HG03575 (cell line): Measurements from ENCODE around the gene PURA.

Experiments used
- ATAC-seq: cut with Tn5 transposase; IDR thresholded peaks from one replicate; pipeline ENCODE4 v1.9.1; 2021; ENCODE audit not compliant: unreplicated experiment, insufficient number of reproducible peaks, low FRiP score; ENCODE audit errors: extremely low read depth

PURA gene

DNA sequence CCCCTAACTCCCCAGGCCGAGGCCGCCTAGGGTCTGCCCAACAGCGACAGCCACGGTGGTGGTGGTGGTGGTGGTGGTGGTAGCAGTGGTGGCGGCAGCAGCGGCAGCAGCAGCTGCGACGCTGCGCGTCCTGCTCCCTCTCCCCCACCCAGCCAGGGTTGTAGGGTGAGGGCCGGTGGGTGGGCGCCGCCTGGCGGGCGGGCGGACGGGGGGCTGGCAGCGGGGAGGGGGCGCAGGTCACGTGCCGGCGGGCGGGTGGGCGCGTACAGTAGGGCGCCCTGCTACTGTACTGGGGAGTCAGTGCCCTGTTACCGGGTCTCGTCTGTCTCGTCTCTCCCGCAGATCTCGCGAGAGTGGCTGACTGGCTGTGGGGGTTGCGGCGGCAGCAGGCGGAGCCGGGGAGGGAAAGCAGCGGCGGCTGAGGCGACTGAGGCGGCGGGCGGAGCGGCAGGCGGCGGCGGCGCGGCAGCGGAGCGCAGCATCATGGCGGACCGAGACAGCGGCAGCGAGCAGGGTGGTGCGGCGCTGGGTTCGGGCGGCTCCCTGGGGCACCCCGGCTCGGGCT, at the start of gene PURA:
Gene PURA (plus strand): TSS at position 411 of the 565 bp plus-strand sequence. CDS start 73 bp downstream, at position 484.
- peak; percentile 57 for ATAC-seq

DNA sequence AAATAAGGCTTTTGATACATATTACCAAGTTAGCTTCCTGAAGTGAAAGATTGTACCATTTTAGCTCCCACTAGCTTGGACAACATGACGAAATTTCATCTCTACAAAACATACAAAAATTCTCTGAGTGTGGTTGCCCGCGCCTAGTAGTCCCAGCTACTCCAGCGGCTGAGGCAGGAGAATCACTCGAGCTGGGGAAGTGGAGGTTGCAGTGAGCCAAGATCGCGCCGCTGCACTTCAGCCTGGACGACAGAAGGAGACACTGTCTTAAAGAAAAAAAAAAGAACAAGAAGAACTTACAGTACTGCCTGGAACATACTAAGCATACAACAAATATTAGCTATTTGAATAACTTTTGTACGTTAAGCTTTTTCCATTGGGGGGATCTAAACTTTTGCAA, 41.1 kb upstream of the PURA start:
- no peak for ATAC-seq

DNA sequence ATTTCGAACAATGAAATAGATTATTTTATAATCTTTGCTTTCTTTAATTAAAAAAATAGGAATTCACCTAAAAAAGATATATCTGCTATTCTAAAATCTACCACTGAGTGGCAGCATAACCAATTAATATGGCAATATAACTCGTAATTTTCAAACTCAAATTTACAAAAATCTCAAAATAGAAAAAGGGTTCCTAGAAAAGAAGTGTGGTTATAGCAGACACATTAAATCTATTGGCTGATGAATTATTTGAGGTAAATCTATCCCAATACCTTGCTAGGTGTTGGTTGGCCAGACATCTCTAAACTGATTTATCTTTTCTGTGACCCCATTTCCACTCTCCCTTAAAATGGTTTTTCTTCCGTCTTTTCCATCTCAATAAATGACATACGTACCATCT, 40.6 kb upstream of the PURA start:
- no peak for ATAC-seq

DNA sequence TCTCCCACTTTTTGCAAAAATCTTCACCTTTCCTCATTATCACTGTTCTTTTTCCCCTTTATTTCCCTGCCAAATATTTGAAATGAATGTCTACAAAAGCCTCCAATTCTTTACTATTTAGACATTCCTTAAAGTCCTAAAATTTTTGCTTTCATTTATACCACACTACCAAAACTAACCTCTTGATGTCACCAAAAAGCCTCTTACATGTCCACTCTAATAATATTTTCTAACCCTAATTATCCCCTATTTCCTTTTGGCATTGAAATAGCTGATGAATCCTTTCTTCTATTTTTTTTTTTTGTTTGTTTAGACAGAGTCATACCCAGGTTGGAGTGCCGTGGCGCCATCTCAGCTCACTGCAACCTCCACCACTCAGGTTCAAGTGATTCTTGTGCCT, 38.5 kb upstream of the PURA start:
- ATAC-seq = no peak

DNA sequence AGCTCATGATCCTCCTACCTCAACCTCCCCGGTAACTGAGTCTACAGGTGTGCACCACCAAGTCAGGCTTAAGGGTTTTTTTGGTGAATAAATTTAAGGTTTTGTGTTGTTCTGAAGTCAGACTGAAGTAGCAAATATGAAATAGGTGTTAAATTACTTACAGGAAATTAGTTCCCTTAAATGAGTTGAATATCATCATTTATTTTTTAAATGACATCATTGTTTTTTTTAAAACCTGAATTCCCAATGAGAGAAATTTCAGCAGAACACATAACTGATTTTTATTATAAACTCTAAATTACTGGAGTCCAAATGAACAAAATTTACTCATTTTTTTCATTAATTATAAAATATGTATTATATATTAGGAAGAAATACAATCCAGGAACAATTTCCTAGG, 37.8 kb upstream of the PURA start:
- no peak for ATAC-seq

DNA sequence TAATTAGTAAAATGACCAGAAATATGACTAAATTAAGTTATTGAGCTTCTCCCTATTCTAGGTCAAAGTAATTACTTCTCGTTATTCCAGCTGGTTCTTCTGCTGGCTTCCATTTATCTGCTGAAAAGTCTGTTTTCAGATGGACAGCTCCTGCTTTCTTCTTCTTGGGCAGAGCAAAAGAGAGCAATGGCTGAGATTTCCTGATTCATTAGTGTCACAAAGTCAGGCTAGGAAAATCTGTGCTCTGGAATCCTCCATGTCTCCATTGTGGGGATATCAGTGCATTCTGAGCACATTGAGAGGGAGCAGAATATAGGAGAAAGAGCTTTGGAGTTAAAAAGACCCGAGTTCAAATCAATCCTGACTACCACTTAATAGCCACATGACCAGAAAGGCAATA, 37.1 kb upstream of the PURA start:
- no peak for ATAC-seq

DNA sequence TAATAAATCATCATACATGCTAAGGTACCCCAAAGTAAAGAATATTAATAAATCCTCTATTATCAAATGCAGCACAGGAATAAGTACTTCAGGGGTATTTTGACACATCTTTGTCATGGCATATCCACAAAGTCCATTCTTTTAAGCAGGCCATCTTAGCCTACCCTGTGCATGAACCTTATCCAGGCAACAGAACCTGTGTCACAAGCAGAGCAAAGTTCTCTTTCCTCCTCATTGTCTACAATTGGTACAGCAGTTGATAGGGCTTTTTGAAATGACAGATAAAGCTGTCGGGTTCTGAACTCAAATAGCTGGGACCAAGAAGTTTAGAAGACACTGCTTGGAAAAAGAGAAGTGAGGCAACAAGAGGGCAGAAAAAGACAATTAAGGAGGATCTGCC, 30.8 kb upstream of the PURA start:
- no peak for ATAC-seq

DNA sequence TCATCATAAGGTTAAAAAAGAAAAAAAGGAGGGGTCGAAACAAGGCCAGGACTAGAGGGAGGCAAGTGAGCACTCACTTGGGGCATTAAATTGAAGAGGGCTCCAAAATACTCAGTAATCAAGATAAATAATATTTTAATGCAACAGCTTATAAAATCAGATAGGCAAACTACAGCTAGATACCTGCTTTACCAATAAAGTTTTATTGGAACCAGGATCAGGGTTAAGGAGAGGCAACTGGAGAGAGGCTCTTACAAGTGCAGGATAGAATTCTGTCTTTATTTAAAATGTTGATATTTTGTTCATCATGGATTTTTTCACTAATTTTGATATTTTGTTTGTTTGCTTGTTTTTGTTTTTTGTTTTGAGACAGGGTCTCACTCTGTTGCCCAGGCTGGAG, 30.3 kb upstream of the PURA start:
- ATAC-seq = no peak

DNA sequence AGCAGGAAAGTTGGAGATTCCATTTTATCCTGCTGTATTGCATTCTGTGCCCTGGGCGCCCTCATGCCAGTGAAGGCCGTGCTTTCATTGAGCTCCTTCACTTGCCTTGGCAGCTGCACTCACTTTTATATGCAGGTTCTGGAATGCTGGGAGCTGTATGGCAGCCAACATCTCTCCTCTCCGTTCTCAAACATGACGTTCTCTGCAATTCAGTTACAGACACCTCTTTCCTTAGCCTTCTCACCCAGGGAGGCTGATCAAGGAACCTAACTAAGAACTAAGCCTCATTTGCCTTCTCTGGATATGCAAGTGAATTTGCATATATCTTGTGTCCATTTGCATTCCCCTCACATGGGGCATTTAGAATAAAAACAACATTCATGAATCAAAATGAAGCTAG, 29.4 kb upstream of the PURA start:
- ATAC-seq = no peak

DNA sequence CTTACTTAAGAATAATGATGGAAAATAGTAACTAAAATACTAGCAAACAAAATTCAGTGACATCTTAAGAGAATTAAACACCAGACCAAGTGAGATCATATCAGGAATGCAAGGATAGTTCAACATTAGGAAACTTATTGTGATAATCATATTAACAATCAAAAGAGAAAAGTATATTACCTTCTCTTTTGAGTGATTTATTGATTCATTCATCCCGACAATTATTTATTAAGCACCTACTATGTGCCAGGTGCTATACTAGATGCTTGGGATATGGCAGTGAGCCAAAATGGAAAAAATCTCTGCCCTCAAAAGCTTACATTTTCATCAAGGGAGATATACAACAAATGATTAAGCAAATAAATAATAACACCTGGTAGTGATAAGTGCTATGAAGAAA, 23.7 kb upstream of the PURA start:
- no peak for ATAC-seq

DNA sequence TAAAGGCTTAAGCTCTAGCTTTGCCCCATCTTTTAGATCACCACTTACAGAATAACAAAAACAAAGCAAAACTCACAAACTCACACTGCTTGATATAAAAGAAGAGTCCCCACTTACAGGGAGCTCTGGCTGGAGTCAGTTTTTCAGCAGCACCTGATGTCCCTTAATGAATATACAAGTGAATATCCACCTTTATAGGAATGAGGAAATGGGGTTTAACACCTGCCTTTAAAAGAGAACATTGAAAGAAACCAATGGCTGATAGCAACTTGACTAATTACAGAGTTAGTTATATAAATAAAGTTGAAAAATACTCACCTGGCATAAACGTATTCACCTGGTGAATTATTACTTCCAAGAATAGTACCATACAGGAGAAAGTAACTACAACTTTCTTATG, 20.7 kb upstream of the PURA start:
- ATAC-seq = no peak

DNA sequence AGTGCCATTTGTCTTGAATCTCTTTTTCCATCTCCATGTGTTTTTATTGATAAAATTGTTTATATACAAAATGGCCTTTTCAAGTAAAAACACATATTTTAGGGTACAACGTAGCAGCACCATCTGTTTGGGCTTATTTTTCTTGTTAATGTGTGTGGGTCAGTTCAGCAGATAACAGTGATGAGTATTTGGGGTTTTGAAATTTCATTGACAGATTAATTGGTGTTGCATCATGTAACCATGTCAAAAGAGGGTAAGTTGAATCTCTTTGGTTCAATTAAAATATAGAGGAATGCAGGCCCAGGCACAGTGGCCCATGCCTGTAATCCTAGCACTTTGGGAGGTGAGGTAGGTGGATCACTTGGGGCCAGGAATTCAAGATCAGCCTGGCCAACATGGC, 20.0 kb upstream of the PURA start:
- ATAC-seq = no peak

DNA sequence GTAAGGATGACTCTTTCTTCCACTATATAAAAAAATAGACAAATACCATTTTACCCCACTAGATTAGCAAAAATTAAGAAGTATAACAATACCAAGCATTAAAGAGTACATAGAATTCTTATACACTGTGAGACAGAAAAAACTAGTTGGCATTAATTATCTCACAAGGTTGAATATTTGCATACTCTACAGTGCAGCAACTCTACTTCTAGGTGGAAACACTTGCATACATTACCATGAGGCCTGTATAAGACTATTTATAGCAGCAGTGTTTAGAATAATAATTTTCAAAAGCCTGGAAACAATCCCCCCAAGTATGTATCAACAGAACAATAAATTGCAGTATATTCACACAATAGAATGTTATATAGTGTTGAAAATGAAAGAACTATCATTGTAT, 19.0 kb upstream of the PURA start:
- no peak for ATAC-seq

DNA sequence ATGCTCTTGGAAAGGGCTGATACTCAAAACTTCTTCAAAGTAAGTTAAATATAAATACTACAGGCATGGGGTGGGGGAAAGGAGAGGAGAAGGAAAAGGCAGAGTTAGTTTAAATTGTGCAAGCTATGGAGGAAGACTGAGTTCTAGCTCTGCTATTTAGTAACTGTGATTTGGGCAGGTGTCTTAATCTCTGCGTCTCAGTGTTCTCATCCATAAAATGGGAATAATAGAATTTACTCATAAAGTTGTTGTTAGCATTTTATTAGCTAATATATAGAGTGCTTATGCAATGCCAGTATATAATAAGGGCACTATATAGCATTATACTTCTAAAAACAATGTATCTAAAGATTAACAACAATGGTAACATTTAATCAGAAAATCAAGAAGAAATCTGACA, 12.7 kb upstream of the PURA start:
- ATAC-seq = no peak

DNA sequence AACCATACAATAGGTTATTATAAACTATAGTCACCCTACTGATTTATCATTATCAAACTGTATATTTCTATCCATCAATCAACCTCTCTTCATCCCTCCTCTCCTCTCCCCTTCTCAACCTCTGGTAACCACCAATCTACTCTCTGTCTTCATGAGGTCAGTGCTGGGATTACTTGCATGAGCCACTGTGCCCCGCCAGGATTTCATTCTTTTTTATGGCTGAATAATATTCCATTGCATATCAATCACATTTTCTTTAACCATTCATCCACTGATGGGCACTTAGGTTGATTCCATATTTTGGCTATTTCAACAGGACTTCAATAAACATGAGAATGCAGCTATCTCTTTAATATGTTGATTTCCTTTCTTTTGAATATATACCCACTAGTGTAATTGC, 10.8 kb upstream of the PURA start:
- no peak for ATAC-seq

DNA sequence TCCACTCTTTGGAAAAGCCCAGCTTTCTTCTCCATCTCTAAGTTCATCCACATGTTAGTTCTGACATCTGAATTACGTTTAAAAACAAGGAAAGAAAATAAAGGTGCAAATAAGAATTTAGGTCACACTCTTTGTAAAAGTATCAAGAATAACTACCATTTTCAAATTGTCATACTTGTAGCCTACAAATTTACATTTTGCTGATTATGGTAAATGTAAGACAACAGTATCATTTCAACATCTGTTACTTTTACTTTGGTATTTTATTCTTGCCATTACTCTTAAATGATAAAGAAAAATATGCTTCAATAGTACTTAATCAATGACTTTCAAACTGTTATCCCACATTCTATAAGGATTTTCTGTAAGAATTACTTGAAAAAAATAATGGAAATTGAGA, 9.8 kb upstream of the PURA start:
- no peak for ATAC-seq

DNA sequence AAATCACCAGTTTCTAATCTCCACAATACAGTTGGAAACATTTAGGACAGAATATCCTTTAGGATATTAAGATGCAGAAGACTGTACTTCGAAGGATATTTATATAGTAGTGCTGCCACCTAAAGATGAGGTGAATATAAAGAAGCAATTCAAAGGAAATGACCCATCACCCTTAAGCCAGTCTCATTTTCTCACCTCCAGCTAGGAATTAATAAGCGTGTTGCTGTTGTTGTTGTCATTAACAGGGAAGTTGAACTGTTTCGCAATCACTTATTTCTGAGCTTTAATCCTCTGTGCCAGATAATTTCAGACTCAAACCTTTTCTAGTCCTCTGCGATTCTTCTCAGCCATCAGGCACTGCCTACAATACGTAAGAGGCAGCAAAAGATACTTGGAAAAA, 7.8 kb upstream of the PURA start:
- no peak for ATAC-seq

DNA sequence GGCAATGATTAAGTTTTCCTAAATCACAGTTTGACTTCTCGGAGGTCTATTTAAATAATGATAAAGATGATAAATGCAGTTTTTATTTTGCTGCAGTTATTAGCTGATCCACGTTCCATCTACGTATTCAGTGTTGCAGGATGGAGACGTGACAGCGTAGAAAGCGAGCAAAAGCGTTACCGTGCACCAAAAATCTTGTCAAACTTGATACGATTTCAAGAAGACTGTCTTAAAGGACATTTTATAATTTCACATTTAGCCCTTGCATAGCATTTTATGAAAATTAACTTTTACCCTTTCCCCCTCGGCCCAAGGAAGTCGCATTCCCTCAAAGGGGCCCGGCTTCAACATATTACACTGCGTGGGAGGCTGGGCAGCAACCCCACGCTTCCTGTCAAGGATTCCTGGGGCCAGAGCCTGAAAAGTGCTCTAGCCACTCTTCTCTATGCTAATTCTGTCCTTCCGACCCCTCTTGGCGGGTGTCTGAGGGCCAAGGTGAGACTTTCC, 7.1 kb upstream of the PURA start:
- no peak for ATAC-seq

DNA sequence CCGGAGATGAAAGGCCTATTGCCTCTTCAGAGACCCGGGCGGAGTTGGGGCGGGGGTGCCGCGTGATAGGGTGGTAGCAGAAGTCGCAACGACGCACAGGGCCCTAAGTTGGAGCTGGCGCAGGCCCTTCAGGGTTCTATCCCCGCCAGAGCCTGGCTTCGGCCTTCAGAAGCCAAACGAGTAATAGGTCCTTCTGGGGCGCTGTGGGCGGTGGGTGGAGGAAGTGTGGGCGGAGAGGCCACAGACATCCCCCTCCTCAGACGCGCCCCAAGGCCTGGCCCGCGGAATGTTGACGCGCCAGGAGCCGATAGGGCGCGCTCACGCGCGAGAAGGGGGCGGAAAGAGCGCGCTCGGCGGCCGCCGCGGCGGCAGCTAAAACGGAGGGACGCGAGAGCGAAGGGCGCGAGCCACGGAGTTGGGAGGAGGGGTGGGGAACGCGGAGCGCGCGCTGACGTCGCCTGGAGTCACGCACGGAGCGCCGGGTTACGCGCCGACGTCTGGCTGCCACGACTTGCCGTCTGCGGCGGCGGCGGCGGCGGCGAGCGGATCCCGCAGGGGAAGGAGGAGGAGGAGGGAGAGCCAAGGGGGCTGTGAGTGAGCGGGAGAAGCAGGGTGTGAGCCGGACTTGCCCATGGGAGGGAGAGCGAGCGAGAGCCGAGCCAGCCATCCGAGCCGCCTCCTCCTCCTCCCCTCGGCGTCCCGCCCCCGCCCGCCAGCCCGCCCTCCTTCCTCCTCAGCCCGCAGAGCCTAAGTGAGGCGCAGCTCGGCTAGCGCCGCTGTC, 6.4 kb upstream of the PURA start:
- ATAC-seq = no peak

DNA sequence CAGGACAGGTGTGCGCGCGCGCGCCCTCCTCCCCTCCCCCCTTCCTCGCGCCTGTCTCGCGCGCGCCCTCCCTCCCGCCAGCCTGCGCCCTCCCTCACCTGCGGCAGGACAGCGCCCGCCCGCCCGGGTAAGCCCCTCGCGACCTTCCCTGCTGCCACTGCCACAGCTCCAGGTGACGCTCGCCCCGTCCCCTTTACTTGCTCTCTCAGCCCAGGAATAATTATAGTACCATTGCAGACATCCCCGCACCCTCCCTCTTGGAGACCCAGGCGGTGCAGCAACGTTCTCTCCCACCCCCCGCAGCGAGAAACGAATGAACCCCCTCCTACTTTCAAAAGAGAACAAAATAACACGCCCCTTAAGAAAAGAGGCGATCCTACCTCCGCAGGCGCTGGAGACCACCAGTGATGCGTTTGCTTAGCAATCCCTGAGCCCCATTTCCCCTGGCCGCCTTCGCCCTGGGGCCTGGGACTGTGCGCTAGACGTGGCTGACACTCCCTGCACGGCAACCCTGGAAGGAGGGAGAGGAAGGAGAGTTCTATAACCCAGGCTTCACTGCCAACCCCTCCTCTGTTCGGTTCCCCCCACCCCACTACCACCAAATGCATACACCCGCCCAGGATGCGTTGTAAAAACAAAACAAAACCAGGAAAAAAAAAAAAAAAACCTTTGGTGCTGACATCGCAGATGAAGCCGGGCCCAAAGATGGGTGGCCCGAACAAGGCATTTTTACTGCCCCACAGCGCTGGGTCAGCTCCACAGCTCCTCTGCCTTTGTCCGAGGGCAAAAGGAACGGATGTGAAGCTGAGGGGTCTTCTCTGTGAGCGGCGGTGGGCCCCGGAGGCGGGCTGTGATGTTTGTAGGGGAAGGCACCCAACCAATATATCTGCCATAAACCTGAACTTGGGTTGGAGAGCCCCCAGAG, 5.6 kb upstream of the PURA start:
- no peak for ATAC-seq
